GM19193 (cell line): ENCODE results near the gene LRMDA.

Experiments
- POLR2A ChIP-seq: IDR thresholded peaks from 4 replicates; pipeline ENCODE4 v1.6.1; 2011; ENCODE audit not compliant: insufficient read depth, insufficient read length; ENCODE audit errors: extremely low read depth

The LRMDA gene

DNA sequence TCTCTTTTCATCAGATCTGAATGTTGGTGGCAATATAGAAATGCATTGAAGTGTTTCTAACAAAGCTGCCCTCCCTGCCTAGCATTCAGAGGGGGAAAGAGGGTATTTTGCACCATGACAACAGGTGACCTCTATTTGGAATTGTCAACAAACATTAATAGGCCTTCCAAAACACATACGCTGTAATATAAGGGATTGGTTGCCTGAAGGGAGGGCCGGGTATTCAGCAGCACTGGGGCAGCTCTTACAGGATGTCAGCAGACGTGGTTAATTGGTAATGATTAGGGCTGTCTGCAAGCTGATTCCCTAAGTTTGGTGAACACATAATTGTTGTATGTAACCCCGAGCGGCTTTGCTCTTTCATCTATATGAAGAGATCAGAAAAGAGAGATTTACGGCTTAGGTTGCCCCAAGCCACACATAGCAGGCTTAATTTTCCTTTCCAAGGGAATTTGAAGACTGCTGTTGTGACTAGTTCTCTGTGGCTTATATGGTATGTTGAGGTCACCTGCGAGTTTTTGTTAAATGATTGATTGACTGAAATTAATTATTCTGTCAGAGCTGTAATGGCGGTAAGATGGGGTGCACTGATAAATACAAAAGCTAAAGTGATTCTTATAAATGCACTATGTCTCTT lies 759.3 kb downstream of the LRMDA start:
- no peak for TF ChIP-seq POLR2A

DNA sequence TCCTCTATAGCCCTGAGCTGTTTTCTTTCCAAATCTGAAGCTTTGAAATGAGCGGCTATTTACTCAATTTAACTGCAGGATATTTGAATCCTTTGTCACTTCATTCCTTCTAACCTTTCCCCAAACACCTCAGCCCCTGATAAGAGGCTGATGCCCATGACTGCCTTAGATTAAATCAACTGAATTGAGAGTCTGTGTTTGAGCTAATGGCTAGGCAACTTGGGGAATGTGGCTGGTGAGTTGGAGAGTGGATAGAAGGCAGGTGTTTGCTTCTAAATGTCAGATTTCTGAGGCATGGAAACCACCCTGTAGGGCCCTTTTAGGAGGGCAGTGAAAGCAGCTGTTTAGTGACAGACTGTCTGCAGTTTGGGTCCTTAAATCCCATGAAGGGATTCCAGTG lies 759.9 kb downstream of the LRMDA start:
- no peak for TF ChIP-seq POLR2A

DNA sequence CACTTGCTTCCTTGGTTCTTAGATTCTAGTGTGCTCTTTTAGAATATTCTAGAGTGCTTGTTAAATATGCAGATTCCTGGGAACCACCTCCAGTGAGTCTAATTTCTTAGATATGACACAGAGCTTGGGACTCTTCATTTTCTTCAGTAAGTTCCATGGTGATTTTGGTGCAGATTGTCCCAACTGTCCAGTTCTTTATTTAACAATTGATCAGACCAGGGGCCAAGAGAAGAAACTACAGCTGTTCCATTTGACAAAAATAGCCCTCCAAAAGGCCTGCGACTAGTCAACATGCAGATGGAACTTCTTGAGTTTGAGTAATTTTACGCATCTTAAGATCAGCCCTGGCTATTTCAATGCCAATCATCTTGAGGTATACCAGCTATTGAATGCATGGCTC lies 760.7 kb downstream of the LRMDA start:
- no peak for TF ChIP-seq POLR2A

DNA sequence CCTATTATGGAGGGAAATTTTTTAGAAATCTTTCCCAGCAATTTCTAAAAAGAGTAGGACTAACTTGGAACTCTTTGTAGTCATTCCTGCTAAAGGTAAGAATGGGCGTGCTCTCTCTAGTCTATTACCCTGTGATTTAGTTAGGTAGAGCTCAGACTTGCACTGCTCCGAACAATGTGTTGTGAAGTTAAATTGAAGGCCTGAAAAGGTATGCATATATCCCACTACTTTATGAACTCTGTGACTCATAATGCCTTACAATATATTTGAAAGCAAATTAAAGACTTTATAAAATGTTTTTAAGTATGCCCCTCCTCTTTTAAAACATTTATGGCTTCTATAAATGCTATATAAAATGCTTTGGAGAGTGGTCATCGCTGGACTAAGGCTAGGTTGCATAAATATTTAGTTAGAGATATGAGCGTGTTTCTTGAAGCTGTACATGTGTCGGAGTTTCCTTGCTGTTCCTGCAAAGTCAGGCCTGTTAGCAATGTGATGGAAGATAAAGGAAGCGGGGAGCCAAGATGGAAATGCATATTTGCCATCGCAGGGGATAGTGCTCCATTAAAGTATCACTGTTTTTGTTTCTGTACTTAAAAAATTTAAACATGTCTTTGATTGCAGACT lies 761.4 kb downstream of the LRMDA start:
- TF ChIP-seq POLR2A, result no peak

DNA sequence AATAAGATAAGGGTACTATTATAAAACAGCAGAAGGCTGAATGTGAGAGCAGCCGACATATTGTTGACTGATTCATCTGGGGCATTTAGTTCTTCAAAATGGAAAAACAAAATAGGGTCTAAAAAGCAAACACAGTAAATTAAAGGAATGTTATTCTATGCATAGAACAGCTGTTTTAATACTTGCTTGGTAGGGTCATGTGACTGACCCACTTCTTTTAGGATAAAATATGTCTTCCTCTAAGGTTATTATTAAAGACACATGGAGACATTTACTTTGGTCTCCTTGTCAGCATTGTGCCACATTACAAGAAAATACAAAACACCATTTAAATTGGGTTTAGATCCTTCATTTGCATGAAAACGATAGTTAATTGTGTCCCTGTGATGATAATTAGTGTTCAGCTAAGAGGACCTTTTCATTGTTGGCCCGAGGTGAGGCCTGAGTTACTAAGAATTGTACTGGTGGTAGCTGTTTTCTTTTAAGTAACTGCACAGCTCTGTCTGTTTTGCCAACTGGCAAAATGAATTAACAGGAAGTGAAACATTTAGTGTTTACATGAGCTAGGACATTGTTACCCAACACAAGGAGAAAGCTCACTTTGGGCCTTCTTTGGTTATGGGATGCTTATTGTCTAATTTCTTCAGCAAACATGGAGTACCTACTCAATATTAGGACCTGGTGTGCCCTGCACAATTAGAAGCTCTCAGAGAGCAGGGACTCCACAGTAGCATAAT lies 764.4 kb downstream of the LRMDA start:
- TF ChIP-seq POLR2A, result no peak

DNA sequence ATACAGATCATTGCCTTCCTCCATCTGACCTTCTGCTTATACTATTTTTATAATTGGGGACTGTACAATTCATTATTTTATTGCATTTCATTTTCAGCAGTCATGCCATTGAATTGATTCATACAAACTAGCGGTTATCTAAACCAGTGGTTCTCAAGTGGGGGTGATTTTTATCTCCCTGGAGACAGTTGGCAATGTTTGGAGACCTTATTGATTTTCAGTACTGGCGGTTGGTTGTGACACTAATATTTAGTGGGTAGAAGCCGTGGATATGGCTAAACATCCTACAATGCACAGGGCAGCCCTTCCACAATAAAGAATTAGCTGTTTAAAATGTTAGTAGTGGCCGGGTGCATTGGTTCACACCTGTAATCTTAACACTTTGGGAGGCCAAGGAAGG lies 765.9 kb downstream of the LRMDA start:
- TF ChIP-seq POLR2A, result no peak

DNA sequence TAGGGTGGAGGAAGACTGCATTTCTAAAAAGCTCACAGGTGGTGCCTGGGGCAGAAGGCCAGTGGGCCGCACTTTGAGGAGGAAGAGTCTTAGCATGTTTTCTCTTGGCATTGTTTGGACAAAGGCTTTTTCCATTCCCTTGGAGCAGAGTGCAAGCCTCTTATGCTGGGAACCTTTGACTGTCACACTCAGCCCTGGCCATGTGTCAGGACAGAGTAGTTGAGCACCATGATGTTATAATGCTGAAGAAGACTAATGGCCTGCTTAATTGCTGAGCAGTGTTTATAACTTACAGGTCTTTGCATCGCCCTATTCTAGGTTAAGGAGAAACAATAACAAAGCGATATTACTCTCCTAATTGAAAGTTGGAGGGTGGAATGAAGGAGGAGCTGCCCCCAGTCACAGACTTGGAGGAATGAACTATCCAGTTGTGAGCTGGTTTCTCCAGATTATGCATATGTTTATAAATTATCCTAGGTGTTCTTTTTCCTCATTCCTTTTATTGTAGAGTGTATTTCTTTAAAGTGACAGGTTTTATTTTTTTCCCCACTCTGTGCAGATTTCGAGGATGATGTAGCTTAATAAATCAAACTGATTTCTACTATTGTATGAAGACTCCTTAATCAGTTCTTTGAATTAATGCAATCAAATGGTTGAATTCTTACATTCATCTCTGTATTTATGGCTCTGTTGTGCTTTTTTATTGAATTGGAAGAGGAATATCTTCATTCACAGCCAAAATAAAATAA lies 767.0 kb downstream of the LRMDA start:
- TF ChIP-seq POLR2A, result no peak

DNA sequence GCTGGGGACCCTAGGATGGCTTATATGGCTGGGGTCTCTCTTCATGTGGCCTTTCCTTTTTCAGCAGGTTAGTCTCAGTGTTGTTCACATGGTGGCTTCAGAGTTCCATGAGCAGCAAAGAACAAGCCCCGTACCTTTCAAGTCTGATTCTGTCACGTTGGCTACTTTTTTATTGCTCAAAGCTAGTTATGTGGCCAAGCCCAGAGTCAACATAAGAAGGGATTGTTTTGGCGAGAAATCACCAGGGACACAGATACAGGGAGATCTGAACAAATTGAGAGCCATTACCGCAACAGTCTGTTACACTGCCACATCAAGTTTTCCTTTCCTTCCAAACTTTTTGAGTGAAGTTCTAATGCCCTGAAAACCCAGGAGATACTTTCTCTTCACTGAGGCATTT lies 770.5 kb downstream of the LRMDA start:
- TF ChIP-seq POLR2A, result no peak

DNA sequence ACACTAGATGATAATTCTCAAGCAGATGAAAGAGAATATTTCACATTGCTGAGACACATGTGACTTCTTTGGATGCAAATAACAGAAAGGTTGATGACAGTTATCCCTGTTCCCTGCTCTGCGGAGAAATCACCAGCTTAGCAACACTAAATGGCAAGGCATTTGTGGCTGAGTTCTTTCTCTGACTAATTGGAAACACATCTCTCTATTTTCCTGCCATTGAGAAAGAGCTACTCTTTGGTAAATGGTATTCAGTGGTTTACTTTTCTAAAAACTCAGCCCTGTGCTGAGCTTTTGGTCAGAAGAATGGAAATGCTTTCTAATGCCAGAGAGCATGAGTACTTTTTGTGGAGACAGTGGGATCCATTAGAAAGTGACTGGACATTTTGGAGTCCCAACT lies 771.4 kb downstream of the LRMDA start:
- TF ChIP-seq POLR2A, result no peak

DNA sequence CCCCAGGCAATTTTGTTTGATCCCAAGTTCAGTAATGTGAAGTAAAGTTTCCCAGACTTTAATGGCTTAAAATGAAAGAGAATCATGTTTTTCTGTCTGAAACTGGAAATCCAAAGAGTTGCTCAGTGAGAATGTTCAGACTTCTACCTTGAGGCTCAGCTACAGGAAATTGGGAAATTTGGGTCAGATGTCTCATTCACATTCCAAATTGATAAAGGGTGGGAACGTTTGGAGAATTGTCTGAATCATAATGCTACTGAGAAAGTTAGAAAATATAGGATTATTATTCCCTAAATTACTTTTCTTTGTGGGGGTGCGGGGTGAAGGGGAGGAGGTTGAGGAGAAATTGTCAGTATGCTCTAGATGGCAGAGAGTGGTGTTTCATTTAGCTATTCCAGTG lies 773.9 kb downstream of the LRMDA start:
- no peak for TF ChIP-seq POLR2A

DNA sequence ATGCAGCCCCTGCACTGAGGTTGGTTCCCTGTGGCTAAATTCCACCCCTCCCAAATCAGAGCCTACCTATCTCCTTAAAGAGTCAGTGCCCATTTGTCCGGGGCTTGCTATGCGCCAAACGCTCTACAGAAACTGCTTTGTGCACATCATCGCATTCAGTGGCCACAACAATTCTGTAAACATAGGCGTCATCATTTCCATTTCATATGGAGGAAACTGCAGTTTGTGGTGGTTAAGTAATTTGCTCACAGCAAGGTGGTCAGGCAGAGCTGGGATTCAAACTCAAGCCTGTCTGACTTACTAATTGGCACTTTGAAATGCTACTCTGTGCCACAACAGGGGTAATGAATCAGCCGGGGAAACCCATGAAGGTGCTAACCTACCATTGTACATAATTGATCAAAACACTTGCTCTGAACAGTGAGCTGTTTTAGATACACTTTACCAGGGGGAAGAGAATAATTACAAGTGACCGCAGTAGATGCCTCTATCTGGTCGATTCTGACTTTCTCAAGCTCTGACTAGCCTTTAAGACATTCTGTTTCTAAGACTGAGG lies 775.5 kb downstream of the LRMDA start:
- no peak for TF ChIP-seq POLR2A

DNA sequence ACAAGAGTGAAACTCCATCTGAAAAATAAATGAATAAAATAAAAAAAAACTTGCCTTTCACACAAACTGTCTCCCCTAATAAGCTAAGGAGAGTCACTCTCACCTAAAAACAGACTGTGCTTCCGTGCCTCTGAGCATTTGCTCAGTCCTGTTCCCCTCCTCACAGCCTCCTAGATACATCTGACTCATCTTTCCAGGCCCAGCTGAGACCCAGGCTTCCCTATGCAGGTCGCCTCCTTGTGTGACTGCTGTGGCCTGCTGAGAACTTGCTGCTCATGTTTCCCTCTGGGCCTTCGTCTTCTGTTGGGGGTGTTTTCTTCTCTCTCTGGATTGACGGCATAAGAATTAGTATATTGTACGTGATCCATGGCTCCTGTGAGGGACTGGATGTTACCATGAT lies 777.7 kb downstream of the LRMDA start:
- TF ChIP-seq POLR2A, result no peak

DNA sequence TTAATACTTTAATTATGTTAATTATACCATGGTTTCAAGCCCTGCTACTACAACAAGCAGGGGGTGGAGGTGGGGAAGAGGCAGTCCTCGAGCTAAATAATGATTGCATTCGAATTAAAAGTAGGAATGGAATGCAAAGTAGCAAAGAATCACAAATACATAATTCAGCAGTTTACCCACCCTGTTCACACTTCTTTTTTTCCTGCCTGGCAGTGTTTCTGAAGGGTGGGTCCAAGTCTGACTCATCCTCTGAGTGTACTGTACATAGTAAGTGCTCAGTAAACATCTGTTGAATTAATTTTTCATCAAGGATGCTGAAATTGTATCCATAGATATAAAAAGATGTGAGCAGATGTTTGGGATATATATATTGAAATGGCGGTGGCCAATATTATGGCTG lies 778.8 kb downstream of the LRMDA start:
- TF ChIP-seq POLR2A, result no peak

DNA sequence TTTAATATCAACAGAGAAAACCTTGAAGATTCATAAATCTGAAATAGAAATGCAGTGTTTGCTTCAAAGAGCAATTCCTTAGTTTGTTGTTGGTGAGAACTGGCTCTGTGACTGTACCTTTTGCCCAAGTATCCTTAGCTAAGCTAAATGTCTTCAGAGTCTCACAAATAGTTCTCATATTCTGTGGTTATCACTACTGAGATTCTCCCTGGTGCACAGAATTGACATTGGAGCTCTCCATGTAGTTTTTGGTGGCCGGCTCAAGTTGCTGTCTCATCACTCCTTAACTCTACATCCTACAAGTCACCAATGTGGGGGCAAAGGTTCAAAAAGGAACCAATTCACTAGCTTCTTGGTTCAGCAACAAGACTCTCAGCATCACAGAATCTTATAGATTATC lies 780.3 kb downstream of the LRMDA start:
- no peak for TF ChIP-seq POLR2A

DNA sequence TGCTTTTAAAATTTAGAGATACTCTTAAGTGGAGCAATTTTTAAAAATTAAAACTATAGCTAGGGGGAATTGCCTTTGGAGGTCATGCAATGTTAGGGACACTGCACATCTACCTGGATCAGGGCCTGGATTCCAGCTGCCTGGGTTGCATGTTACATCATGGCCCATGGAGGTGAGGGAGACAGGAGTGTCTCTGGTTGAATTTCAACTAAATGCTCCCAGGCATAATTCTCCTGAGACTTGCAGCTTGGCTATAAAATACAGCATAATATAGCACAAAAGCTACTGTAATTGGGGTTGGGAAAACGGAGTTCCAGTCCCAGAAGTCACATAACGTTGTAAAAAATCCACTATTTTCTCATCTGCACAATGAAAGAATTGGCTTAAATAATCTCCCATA lies 782.5 kb downstream of the LRMDA start:
- no peak for TF ChIP-seq POLR2A
